Activated CD8-positive, alpha-beta T cell treated with anti-CD3 and anti-CD28 coated beads, Interleukin-2, amount 10 ng/mL, durations not matched to agents 7 days and 5 days (primary cell): ENCODE measurements around the gene SH3GL1. TPM values are rescaled to one million over a fixed set of nuclear protein-coding genes. Genes with fewer than 3 reads are reported as not detected.

Experiments used
- ATAC-seq: fragments of 150-1000 bp; cut with Tn5 transposase; one replicate; pipeline ENCODE4 v1.10.0; 2021; ENCODE audit warnings: moderate library complexity
- CTCF ChIA-PET: fragments of 350-600 bp; sonication (Branson Sonifier 250); formaldehyde crosslinking; loops from one replicate; lab custom pipeline; 2021; ENCODE audit warnings: antibody characterized with exemption; lab: Charles Lee
- POLR2A ChIA-PET: fragments of 350-600 bp; sonication (Branson Sonifier 250); formaldehyde crosslinking; loops from one replicate; lab custom pipeline; 2021; ENCODE audit warnings: antibody characterized with exemption; lab: Charles Lee
- DNase-seq: peaks from one replicate; pipeline ENCODE4 v3.0.0-alpha.2; 2020
- H3K27ac Mint-ChIP-seq: one replicate; pipeline ENCODE4 v1.8.0; 2021; ENCODE audit warnings: mild to moderate bottlenecking, mixed read lengths
- H3K27me3 Mint-ChIP-seq: one replicate; pipeline ENCODE4 v1.8.0; 2021; ENCODE audit warnings: low read depth, mixed read lengths
- H3K36me3 Mint-ChIP-seq: one replicate; pipeline ENCODE4 v1.8.0; 2021; ENCODE audit warnings: low read depth, mixed read lengths
- H3K4me1 Mint-ChIP-seq: one replicate; pipeline ENCODE4 v1.8.0; 2021; ENCODE audit warnings: low read depth, mixed read lengths
- H3K4me3 Mint-ChIP-seq: one replicate; pipeline ENCODE4 v1.8.0; 2021; ENCODE audit warnings: mild to moderate bottlenecking, mixed read lengths
- H3K9me3 Mint-ChIP-seq: one replicate; pipeline ENCODE4 v1.8.0; 2022; ENCODE audit warnings: mixed read lengths; ENCODE audit not compliant: insufficient read depth
- total RNA-seq, 2 experiments: library from RNA; stranded (reverse); gene quantifications; one replicate each; pipeline ENCODE4 v1.2.3, GENCODE V29; 2021

The SH3GL1 gene
- total RNA-seq, 2 experiments from 2014 or later, result 65.1 to 67.9 TPM

DNA sequence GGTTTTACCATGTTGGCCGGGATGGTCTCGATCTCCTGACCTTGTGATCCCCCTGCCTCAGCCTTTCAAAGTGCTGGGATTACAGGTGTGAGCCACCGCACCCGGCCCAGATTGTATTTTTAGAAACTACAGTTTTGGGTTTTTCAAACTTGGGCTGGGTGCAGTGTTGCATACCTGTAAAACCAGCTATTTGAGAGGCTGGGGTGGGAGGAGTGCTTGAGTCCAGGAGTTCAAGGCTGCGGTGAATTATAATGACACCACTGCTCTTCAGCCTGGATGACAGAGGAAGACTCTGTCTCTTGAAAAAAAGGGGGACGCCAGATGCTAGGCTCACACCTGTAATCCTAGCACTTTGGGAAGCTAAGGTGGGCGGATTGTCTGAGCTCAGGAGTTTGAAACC, 6.3 kb upstream of the SH3GL1 start:
- Mint-ChIP-seq H3K4me1 (peaks cover 37% of the 10 kb centered on the region), H3K27me3 (no peaks in the 10 kb centered on the region), H3K27ac (no peak overlapping the region), H3K4me3 (no peak overlapping the region), H3K9me3 (no peaks in the 10 kb centered on the region), H3K36me3 (peaks cover 57% of the 10 kb centered on the region)
- no peak for ATAC-seq
- ChIA-PET CTCF (interaction anchor here (1.3 kb wide), 1 partner anchor 8 kb away, joined by 7 read pairs; no protein-coding TSS in a partner anchor), POLR2A (interaction anchor here (2.0 kb wide), 1 partner anchor 10 kb away, joined by 6 read pairs; no protein-coding TSS in a partner anchor)
- no peak for DNase-seq

DNA sequence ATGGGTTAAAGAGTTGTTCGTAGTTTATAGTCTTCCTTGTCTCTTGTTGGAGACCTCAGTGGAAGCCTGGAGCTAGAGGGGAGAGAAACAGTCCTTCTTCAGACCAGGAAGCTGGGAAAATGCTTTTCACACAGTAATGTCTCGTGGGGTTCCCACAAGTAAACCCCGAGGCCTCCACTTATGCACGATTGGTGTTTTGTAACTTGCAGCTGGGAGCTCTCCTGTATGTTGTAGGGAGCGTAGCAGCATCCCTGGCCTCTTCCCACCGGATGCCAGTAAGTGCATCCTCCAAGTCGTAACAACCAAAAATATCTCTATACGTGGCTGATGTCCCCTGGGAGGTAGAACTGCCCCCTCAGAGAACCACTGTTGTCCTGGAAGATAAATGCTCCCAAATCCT, 5.6 kb upstream of the SH3GL1 start:
- Mint-ChIP-seq H3K9me3 (no peaks in the 10 kb centered on the region), H3K27ac (peak overlapping the region; percentile 16), H3K36me3 (peaks cover 56% of the 10 kb centered on the region), H3K4me1 (peaks cover 43% of the 10 kb centered on the region), H3K4me3 (no peak overlapping the region), H3K27me3 (no peaks in the 10 kb centered on the region)
- POLR2A ChIA-PET, result interaction anchor here (2.0 kb wide), 1 partner anchor 11 kb away, joined by 6 read pairs; no protein-coding TSS in a partner anchor
- ATAC-seq, result no peak
- DNase-seq, result no peak
- CTCF ChIA-PET, result interaction anchor here (1.3 kb wide), 1 partner anchor 9 kb away, joined by 7 read pairs; no protein-coding TSS in a partner anchor

DNA sequence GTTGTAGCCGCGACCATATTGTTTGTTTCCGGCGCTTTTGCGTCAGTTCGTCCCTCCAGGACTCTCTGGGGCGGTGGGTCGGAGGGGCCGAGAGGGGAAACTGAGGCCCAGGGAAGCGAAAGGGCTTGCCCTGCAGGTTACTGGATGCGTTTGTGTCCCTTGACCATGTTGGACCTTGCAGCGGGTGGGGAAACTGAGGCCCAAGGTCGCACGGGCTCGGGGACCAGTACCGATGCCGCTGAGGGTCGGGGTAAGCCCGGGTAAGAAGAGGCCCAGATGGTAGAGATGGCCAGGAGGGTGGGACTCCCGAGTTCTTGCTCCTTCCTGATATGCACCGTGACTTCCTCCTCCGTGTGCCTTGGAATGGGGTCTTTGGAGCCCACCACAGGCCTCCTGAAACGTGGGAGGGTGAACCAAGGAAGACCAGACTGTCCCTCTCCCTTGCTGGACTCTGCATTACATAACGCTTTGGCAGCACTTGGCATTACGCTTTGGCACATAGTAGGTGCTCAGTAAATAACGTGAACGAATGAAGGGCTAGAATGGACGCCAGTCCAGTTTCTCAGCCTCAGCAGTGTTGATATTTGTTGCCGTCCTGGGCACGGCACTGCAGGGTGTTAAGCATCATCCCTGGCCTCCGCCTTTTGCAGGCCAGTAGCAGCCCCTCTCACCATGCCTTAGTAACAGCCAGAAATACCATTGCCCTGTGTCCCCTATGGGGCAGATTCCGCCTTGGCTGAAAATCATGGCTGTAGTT, 2.8 kb upstream of the SH3GL1 start:
- Mint-ChIP-seq H3K36me3 (peaks cover 53% of the 10 kb centered on the region), H3K27me3 (no peaks in the 10 kb centered on the region), H3K27ac (peak overlapping the region; percentile 94), H3K9me3 (no peaks in the 10 kb centered on the region), H3K4me3 (peak overlapping the region; percentile 95), H3K4me1 (peaks cover 60% of the 10 kb centered on the region)
- ATAC-seq (no peak), DNase-seq (no peak)
- CTCF ChIA-PET, result interaction anchor here (0.8 kb wide), 1 partner anchor 136 kb away, joined by 3 read pairs; no protein-coding TSS in a partner anchor
- POLR2A ChIA-PET, result interaction anchor here (1.3 to 1.8 kb wide), 3 partner anchors 11 to 418 kb away, joined by 3 to 6 read pairs (median 4); partner anchors contain the start of gene EEF2

DNA sequence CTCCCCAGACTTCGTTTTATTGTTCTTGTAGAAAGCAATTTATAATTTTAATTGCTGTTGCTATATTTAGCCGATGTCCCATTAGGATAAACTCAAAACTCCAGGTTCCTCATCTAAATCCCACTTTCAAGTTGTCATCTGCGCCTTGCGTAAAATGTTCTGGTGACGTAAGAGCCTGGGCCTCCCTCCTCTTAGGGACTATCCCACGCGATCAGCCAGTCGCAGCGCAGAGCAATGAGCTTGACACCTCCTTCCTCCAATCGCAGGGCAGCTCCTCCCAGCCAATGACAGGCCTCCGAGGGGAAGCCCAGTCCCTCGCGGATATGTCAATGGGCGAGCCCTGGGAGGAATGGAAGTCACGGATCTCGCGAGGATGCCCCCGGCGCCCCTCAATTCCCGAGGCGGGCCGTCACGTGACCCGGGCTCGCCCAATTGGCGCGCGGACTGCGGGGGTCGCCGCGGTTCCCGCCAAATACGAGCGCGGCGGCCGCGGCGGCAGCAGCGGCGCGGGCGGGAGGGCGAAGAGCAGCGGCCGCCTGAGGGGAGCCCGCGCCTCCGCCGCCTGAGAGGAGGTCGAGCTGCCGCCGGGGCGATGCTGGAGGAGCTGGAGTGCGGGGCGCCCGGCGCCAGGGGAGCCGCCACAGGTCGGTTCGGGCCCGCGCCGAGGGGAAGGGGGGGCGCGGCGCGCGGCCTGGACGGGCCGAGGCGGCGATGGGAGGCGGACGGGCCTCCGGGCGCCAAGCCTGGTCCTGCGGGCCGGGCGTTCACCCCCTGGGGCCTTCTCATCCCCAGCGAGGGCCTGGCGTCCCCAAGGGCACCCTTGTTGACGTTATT, 2.0 kb upstream of the SH3GL1 start, which contains the start of gene CHAF1A:
TSS of gene CHAF1A (plus strand) at position 470 of the 834 bp plus-strand sequence. CDS start at position 593, 123 bp downstream.
- DNase-seq, result peak; percentile 100
- no peaks in the 10 kb centered on the region for H3K9me3 Mint-ChIP-seq
- ChIA-PET POLR2A (interaction anchor here (0.5 to 1.8 kb wide), 15 partner anchors 12 to 1774 kb away, joined by 3 to 11 read pairs (median 3); partner anchors contain the start of genes EEF2, MPND and YJU2), CTCF (interaction anchor here (0.5 to 3.0 kb wide), 12 partner anchors 14 to 1401 kb away, joined by 3 to 54 read pairs (median 5); partner anchors contain the start of genes MPND and YJU2)
- H3K27ac Mint-ChIP-seq, result peak within 1 kb of the TSS; percentile 94
- peaks cover 66% of the 10 kb centered on the region for H3K4me1 Mint-ChIP-seq
- peaks cover 52% of the 10 kb centered on the region for H3K36me3 Mint-ChIP-seq
- ATAC-seq, result peak; percentile 94
- peak within 1 kb of the TSS; percentile 95 for H3K4me3 Mint-ChIP-seq
- no peaks in the 10 kb centered on the region for H3K27me3 Mint-ChIP-seq

DNA sequence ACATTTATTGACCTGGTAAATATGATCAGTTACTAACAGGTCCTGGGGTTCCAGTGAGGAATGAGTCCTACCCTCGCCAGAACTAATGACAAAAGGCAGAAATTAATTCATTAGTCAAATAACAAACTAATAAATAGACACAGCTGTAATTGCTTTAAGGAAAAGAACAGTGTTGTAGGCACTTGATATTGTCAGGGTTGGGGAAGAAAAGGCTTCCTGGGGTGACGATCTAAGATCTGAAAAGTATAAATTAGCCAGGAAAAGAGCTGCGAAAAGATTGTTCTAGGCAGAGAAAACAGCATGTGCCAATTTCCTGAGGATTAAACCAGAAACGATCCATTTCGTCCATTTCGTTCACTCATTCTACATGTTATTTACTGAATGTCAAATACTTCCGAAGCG, 1.4 kb upstream of the SH3GL1 start:
- Mint-ChIP-seq H3K4me3 (peak overlapping the region; percentile 79), H3K27me3 (no peaks in the 10 kb centered on the region), H3K27ac (peak overlapping the region; percentile 93), H3K9me3 (no peaks in the 10 kb centered on the region), H3K36me3 (peaks cover 49% of the 10 kb centered on the region), H3K4me1 (peaks cover 67% of the 10 kb centered on the region)
- POLR2A ChIA-PET, result interaction anchor here (0.6 to 1.8 kb wide), 13 partner anchors 13 to 1773 kb away, joined by 3 to 11 read pairs (median 3); partner anchors contain the start of genes EEF2 and MPND
- CTCF ChIA-PET, result interaction anchor here (0.5 to 3.0 kb wide), 12 partner anchors 14 to 1402 kb away, joined by 3 to 54 read pairs (median 5); partner anchors contain the start of genes MPND and YJU2
- ATAC-seq (no peak), DNase-seq (no peak)

DNA sequence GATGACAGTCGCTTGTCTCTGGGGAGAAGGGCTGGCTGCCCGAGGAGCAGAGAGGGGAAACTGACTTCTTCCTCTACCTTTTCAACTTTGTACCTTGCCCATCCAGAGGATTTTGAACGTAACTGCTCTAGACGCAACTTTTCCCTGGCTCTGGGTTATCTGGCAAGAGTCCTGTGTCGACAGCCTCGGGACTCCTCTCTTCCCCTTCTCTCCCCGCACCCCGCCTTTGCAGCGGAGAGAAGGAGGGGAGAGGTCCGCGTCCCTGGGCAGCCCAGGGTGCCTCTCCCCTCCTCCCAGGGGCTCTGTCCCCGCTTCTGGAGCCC, 574 bp downstream of the SH3GL1 start:
- H3K27me3 Mint-ChIP-seq, result no peaks in the 10 kb centered on the region
- ChIA-PET POLR2A (interaction anchor here (1.0 to 1.7 kb wide), 6 partner anchors 16 to 153 kb away, joined by 3 to 7 read pairs (median 3); partner anchors contain the start of gene YJU2), CTCF (interaction anchor here (0.6 to 3.0 kb wide), 13 partner anchors 9 to 133 kb away, joined by 3 to 54 read pairs (median 5); partner anchors contain the start of genes HDGFL2 and MPND)
- peak overlapping the region; percentile 95 for H3K4me3 Mint-ChIP-seq
- peaks cover 64% of the 10 kb centered on the region for H3K4me1 Mint-ChIP-seq
- no peaks in the 10 kb centered on the region for H3K9me3 Mint-ChIP-seq
- H3K36me3 Mint-ChIP-seq, result peaks cover 53% of the 10 kb centered on the region
- no peak for DNase-seq
- peak; percentile 5 for ATAC-seq
- peak overlapping the region; percentile 92 for H3K27ac Mint-ChIP-seq

DNA sequence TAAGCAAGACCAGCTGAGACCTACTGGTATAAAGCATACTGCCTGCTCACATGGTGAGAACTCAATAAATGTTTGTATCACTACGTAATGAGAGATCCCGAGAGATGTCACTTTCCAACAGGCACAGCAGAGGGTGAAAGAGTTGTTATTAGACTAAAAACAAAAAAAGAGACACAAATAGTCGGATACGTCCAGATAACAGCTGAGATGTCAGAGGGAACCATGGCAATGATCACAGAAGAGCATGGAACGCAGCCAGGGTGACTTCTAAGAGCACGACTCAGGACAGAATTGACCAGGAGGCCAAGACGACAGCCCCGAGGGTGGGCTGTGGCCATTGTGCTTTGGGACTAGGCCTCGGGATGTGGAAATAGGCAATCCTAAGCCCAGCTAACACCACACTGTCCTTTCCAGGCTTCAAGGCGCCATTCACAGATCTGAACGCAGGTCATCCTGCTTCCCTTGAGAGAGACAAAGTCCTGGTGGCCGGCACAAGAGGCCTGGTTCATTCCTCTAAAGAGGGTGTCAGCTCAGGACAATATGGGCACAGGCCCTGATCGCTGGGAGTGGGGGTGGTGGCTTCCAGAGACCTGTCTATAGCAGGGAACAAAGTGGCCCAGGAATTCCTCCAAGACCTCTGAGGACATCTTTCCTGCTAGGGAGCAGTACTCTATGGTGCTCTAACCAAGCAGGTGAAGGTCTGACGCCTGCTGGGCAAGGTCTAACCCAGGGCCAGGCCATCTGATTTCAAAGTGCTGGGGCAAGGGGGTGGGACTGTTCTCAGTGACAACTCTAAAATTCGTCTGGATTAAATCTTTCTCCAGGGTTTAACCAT, 3.2 kb downstream of the SH3GL1 start:
- H3K4me3 Mint-ChIP-seq, result no peak overlapping the region
- no peaks in the 10 kb centered on the region for H3K9me3 Mint-ChIP-seq
- ATAC-seq (no peak), DNase-seq (no peak)
- no peak overlapping the region for H3K27ac Mint-ChIP-seq
- CTCF ChIA-PET, result no interaction called here
- peaks cover 65% of the 10 kb centered on the region for H3K4me1 Mint-ChIP-seq
- peaks cover 44% of the 10 kb centered on the region for H3K36me3 Mint-ChIP-seq
- POLR2A ChIA-PET, result interaction anchor here (1.4 kb wide), 1 partner anchor 8 kb away, joined by 4 read pairs; no protein-coding TSS in a partner anchor
- no peaks in the 10 kb centered on the region for H3K27me3 Mint-ChIP-seq

DNA sequence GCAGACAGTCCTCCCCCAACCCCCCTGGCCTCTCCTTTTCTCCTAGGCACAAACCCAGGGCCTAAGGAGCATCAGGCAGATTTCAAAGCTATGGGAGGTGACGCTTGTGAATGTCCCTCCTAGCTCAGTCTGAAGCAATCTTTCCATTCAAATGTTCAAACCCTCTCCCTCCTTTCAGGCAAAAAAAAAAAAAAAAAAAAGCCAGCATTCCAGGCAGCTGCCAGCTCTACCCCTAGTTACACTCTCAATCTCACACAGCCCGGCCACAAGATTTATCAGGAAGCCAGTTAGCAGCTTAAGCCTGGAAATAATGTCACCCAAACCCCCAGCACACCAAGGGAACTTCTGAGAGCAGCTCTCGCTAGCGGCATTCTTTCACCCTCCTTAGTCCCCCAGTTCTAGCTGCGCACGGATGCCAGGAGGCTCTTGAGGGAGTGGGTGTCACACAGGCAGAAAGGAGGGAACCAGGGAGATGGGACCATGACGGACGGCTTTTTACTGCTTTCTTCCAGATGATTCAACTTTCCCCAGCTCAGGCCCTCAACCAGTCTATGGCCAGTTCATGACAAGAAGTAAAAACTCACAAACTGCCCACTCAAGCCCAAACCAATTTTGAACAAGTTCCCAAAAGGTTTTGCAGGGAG, 6.3 kb downstream of the SH3GL1 start:
- peaks cover 42% of the 10 kb centered on the region for H3K36me3 Mint-ChIP-seq
- ChIA-PET POLR2A (no interaction called here), CTCF (interaction anchor here (0.6 to 1.6 kb wide), 3 partner anchors 24 to 127 kb away, joined by 3 to 5 read pairs (median 3); no protein-coding TSS in a partner anchor)
- H3K27ac Mint-ChIP-seq, result no peak overlapping the region
- H3K4me3 Mint-ChIP-seq, result no peak overlapping the region
- H3K9me3 Mint-ChIP-seq, result no peaks in the 10 kb centered on the region
- no peaks in the 10 kb centered on the region for H3K27me3 Mint-ChIP-seq
- ATAC-seq, result no peak
- H3K4me1 Mint-ChIP-seq, result peaks cover 71% of the 10 kb centered on the region
- DNase-seq, result no peak

DNA sequence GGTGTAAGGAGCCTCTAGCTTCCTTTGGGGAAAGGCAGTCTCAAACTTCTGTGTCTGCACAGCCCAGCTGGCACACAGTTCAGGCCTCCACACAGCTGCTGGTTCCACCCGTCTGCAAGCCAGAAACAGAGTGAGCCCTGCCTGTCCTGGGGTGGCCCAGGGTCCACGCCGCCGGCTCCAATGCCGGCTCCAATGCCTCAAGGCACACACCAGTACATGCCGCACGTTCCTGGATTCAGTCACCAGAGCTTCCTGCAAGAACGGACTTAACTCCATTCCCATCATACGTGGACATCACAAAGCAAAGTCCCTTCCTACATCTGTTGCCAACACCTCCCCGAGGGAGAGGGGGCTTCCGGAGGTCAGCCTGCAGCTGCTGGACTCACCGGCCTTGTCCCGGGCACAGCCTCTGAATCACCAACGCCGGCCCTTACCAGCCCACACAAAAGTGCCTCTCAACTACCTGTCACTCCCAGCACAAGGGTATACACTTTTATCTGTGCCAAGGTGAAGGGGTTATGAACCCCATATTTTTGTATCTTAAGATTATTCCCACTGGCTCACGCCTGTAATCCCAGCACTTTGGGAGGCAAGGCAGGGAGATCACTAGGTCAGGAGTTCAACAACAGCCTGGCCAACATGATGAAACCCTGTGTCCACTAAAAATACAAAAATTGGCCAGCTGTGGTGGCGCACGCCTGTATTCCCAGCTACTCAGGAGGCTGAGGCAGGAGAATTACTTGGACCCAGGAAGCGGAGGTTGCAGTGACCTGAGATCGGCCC, 8.5 kb downstream of the SH3GL1 start:
- ATAC-seq (no peak), DNase-seq (no peak)
- H3K27ac Mint-ChIP-seq, result peak overlapping the region; percentile 46
- ChIA-PET POLR2A (interaction anchor here (2.5 kb wide), 1 partner anchor 22 kb away, joined by 7 read pairs; no protein-coding TSS in a partner anchor), CTCF (interaction anchor here (2.1 to 2.2 kb wide), 2 partner anchors 9 to 12 kb away, joined by 6 to 11 read pairs; partner anchors contain the start of gene SH3GL1)
- H3K36me3 Mint-ChIP-seq, result peaks cover 43% of the 10 kb centered on the region
- H3K4me1 Mint-ChIP-seq, result peaks cover 57% of the 10 kb centered on the region
- no peak overlapping the region for H3K4me3 Mint-ChIP-seq
- no peaks in the 10 kb centered on the region for H3K9me3 Mint-ChIP-seq
- H3K27me3 Mint-ChIP-seq, result no peaks in the 10 kb centered on the region
